Fibroblast of lung (primary cell): ENCODE data around the gene PAQR5.
"Not testable (repeated sequence)": the region's sequence is repeated elsewhere in the genome, so short reads cannot be mapped to it uniquely, and the experiment has no call there.

Source experiments
- EZH2 ChIP-seq: IDR thresholded peaks from 2 replicates; pipeline ENCODE4 v1.5.1; 2012; ENCODE audit warnings: low read length, control low read depth, mild to moderate bottlenecking; ENCODE audit errors: missing control alignments
- TF ChIP-seq, protein P1 (sequence below), 2 donors: IDR thresholded peaks in 1 of 2; conservative IDR thresholded peaks in 1 of 2; 1 replicate in 1 of 2; 2 replicates in 1 of 2; pipeline ENCODE4 v1.5.1; 2011 to 2012; ENCODE audit warnings: low read length in 2 of 2, control low read depth in 1 of 2, inconsistent platforms in 1 of 2, low read depth in 1 of 2, mild to moderate bottlenecking in 1 of 2

DNA sequence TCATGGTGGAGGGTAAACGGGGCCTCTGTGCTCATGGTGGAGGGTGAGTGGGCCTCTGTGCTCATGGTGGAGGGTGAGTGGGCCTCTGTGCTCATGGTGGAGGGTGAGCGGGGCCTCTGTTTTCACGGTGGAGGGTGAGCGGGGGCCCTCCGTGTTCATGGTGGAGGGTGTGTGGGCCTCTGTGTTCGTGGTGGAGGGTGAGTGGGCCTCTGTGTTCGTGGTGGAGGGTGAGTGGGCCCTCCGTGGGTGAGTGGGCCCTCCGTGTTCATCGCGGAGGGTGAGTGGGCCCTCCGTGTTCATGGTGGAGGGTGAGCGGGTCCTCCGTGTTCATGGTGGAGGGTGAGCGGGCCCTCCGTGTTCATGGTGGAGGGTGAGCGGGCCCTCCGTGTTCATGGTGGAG lies 85.4 kb downstream of the PAQR5 start:
- TF ChIP-seq, protein P1, sequence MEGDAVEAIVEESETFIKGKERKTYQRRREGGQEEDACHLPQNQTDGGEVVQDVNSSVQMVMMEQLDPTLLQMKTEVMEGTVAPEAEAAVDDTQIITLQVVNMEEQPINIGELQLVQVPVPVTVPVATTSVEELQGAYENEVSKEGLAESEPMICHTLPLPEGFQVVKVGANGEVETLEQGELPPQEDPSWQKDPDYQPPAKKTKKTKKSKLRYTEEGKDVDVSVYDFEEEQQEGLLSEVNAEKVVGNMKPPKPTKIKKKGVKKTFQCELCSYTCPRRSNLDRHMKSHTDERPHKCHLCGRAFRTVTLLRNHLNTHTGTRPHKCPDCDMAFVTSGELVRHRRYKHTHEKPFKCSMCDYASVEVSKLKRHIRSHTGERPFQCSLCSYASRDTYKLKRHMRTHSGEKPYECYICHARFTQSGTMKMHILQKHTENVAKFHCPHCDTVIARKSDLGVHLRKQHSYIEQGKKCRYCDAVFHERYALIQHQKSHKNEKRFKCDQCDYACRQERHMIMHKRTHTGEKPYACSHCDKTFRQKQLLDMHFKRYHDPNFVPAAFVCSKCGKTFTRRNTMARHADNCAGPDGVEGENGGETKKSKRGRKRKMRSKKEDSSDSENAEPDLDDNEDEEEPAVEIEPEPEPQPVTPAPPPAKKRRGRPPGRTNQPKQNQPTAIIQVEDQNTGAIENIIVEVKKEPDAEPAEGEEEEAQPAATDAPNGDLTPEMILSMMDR (conservative IDR thresholded peaks at IDR 0.05 in 1 of 2, IDR thresholded peaks at IDR 0.05 in 1 of 2; ENCODE audit: low read depth in 1 of 2, low read length in 2 of 2), result not testable (repeated sequence)
- TF ChIP-seq EZH2, result not testable (repeated sequence)
